Pulmonary artery endothelial cell (primary cell): ENCODE data around the gene PITPNM2. TPM values are rescaled to one million over a fixed set of nuclear protein-coding genes. Genes with fewer than 3 reads are reported as not detected.
"Not testable (repeated sequence)": the region's sequence is repeated elsewhere in the genome, so short reads cannot be mapped to it uniquely, and the experiment has no call there.

Experiments used
- DNase-seq: peaks from one replicate; pipeline ENCODE4 v3.0.0-alpha.2; 2011; ENCODE audit warnings: low read depth, low spot score
- total RNA-seq: library from RNA; depleted of rRNA; stranded (reverse); fragments of >200 nt; gene quantifications from 2 replicates; pipeline ENCODE4 v1.2.3, GENCODE V29; 2014

PITPNM2 gene
- total RNA-seq, 1 donor from 2014 or later, result 5.7 TPM

DNA sequence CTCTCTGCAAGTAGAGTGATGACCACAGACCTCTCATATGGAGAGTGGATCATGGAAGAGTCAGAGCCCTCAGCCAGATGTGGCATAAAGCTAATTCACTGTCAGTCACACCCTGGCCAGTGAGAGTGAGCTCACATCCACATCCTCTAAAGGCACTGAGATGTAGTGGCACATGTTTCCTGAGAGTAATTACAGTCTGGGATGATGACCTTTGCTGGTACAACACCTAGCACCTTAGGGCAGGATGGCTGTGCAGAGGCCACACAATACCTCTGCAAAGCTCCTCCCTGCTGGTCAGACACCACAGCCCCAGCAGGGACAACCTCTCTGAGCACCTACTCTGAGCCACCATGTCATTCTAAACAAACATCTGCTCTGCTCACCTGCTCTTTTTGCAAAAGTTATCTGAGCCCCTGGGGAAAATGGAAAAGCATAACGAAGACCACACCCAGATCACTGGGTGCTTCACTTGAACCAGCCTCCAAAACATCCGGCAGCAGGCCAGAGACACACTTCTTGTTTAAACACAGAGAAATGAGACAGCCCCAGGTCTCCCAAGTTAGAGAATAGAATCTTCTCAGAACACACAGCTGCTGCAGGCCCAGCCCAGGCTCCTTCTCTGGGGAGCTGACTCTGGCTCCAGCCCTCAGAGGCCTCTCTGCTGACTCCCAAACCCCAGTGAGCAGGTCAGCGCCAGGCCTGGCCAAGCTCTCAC, 30.3 kb downstream of the PITPNM2 start:
- DNase-seq, result no peak

DNA sequence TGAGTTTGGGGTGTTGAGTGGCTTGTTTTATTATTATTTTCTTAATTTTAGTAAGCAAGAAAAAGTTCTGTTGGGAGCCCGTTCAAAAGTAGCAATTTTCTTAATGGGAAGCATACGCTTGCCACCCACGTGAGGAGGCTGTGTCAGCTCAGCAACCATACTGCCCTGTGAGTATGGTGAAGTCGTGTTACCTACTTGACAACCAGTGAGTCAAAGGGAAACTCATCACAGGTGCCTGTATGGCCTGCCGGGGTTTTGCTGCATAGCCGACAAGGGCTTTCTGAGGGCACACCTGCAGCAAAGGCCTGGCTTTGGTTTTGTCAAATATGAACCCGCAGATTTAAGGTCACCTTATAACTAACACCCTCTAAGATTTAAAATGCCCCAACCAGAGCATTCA, 31.1 kb downstream of the PITPNM2 start:
- no peak for DNase-seq

DNA sequence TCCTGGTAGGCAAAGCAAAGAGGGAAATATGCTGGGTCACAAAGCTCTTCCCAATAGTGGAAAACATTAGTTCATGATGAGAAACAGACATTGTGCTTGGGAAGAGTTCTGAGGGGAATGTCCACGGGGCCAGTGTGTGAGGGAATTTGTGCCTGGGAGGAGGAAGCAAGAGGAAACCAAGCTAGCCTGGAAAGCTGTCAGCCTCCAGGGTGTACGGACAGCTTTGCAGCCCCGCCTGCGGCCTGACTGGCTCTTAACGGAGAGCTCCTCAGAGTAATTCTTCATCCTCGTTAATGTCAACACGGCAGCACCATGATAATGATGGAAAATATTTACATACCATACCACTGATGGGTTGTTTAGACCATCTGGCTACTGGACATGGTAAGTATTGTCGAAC, 32.4 kb downstream of the PITPNM2 start:
- DNase-seq, result no peak

DNA sequence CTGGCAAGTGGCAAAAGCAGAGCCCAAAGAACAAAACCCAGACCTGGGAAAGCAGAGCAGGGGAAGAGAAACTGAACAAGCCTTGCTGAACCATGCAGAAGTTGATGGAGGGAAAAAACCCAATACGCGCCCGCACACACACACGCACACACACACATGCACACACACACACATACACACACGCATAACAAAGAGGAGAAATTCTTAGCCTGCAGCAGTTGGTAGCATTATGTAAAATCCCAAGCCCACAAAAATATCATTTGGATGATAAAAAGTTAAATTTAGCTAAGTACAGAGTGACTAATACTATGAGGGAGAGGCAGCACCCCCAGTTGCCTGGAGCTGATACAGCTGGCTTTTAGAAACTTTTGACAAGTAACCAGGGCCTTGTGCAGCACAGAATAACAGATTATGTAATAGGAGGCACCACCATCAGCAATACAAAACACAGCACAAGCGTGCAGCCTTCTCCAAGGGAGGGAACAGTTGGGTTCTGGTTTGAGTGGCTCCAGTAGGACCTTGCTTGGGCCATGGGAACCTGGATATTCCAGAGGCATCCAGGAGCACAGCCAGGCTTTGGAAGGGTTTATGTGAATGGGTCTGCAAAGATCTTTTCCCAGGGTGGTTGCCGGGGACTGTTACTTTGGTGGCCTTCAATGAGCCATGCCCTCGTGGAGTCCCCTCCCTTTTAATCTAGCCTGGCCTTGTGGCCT, 35.3 kb downstream of the PITPNM2 start:
- no peak for DNase-seq

DNA sequence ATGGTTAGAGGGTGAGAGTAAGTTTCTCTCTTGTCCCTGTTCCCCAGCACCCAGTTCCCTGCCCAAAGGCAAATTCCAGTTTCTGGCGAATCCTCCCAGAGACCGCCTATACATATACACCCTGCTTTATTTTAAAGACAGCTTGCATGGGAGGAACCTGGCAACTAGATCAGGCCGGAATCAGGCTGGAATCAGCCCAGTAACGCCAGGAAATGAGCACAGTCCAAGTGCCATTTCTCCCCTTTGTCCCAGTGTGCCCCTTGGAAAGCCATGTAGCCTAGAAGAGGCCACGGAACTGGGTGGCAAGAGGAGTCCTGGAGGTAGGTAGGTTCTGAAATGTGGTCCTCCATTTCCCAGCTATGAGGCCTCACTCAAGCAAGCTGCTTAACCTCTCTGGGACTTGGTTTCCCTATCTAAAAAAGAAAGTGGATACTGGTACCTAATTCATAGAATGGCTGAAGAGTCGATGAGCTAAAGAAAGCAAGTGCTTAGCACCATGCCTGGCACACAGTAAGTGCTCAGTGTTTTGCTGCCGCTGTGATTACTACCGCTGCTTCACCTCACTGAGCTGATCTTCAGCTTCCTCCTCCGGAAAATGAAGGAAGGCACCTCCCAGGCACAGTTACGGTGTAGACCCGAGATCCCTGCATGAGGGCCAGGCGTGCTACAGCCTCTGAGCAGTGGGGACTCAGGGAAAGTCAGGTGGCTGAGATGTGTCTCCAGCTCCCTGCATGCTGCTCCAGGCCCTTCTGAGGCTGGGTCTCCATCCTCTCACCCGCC, 36.4 kb downstream of the PITPNM2 start:
- no peak for DNase-seq

DNA sequence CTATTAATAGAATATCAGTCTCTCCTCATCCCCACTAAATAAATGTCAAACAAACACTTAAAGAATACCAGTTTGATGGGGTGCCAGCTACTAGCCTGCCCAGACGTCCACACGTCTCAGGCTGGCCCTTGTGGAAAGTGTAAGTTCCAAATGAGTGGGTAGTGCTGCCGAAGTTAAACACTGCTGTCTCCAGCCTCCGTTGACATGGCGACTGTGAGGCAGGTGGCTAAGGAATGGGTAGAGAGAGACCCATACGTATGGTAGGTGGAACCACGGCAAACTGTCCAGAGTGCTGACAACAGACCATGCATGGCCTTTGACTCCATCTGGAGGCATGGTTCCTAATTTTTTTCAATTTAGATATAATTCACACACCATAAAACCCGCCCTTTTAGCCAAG, 37.9 kb downstream of the PITPNM2 start:
- DNase-seq, result no peak

DNA sequence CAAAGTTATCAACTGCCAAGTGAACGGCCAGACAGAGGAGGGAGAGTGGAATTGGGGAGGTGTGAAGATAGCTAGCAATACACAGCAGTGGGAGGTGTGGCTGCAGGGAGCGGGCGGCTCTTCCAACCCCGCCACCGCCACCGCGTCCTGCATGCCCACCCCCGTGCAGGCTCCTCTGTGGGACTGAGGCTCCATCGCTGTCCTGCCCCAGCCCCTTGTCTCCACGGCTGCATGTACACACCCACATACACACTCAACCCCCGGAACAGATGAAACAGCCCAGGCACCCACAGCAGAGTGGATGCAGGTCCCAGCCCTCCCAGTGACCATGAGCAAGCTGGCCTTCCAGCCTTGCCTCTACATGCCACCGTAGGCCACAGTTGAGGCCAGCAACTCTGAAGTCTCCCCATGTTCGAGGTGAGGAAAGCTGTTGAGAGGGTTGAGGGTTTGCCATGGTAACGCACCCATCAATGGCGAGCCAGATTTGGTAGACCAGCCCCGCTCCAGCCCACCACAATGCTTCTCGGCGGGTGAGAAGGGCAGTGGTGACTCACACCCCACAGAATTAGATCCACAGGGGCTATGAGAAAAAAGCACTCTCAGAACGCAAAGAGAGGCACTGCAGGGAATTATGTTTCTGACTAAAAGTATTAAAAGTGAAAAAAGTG, 39.3 kb downstream of the PITPNM2 start:
- no peak for DNase-seq

DNA sequence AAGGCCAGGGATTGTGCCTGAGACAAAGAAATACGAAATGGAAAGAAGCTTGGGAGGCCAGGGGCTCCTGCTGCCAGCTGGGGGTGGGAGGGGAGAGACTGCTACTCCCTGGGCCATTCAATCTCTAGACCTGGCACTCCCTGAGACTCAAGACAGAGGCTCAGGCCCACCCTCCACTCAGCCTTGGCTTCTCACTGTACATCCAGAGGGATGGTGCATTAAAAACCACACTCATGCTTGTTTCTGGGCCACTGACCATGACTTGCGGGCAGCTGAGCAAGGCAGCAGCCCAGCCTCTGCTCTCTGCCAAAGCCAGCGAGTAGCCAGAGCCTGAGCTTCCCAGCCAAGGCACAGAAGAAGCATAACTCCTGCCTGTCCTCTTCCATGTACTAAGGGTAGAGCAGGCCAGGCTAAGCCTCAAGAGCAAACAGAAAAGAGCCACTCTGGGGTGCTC, 41.5 kb downstream of the PITPNM2 start:
- DNase-seq, result no peak

DNA sequence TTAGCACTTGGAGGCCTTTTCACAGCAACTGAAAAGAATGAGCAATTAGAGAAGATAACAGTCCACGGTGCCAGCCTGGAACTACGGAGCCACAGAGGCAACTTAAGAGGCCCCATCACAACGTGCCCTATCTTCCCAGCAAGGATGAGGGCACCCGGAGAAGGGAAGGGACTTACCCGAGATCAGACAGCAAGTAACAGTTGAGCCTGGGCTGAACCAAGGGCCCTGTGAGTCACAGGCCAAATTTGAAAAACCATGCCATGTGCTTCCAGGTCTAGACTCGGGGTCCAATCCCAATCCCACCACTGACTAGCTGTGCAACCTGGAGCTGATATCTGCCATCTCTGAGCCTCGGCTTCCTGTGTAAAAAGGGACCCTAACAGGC, 42.2 kb downstream of the PITPNM2 start:
- DNase-seq, result no peak

DNA sequence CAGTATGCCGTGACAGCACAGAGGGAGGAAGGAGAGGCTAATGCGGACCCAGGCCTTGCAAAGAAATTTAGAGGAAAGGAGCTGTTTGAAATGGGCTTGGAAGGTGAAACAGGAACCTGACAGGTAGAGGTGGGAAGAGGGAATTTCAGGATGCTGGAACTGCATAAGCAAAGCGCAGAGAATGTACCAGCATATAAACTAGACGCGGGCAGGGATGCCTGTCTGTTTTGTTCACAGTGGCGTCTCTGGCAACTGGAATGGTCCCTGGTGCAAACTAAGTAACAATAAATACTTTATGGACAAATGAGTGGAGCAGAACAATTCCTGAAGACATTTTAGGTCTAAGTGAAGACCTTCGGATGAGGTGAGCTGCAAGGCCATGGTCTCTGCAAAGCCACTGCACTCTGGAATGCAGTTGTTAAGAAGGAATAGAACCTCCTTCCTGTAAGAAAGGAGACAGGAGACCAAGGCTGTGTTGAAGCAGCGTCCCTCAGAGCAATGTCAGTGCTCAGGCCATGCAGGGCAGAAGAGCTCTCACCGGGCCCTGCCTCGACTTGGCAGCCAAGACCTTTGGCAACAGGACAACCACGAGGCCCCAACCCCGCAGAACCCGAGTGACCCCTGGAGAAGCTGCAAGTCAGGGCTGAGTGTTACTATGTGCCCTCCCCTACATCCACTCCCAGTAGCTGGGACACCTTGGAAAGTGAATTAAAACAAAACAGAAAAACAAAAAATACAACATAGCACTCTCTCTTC, 42.8 kb downstream of the PITPNM2 start:
- no peak for DNase-seq

DNA sequence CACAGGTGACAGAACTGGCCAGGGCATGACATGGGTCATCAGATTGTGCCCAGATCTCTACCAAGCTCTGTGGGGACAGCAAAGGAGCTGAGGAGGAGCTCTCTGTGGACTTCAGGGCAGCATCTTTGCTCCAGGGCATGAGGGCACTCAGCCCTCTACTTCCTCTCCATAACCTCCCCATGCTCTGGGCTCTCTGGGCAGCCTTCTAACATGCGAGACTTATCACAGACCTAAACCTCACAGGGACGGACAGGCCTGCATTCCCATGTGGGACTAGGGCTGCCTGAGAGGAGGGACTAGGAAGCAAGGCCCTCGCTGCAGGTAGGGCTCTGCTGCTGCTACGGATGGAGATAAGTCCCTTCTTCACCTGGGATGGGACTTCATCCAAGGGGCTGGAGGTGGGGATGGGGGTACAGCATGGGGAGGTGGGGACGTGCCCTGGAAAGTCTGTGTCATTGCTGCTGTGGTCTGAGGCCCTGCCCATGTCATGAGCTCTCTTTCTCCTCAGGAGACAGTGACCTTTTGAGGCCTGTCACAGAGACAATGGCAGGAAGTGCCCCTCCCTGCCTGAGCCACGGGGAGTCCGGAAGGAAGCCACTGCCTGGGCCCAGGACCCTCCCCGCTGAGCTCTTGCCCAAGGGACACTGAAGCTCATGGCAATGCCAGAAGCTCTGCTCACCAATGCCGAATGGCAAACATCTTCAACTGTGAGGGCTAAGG, 44.1 kb downstream of the PITPNM2 start:
- DNase-seq, result no peak

DNA sequence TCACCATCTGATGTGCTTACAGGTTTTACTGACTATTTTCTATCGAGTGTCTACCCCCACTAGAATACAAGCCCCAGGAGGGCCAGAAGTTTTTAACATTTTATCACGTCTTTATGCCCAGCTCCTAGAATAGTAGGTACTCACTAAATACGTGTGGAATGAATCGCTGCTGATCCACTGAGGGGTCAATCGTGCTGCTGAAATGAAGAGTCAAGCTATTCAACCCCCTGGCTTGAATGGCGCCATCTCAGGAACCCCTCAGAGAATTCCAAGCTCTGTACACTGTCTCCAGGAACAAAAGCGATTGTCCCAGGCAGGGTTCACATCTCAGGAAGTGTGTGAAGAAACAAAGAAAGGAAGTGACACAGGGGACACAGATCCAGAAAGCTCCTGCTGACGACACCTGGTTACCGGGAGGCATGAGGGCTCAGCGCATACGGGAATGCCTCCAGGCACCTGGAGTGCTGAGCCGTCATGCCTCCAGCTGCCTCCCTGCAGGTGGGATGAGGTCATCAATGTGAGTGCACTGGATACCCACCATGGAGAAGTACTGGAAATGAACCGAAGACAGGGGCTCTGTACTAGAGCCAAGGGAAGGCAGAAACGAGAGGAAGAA, 45.6 kb downstream of the PITPNM2 start:
- DNase-seq, result peak; percentile 57

DNA sequence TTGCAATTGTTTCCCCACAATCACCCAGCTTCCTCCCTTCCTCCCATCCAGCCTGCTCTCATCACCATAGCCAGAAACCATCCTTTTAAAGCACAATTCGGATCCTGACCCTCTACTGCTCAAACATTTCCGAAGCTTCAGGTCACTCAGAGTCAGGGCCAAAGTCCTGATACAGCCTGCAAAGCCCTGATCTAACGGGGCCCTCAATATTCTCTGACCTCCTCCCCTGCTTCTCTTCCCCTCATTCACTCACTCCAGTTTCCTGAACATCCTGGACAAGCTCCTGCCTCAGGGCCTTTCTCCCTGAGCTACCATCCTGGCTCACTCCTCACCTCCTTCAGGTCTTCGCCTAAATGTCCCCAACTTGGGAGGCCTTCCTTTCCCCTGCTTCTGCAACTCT, 46.1 kb downstream of the PITPNM2 start:
- DNase-seq, result no peak

DNA sequence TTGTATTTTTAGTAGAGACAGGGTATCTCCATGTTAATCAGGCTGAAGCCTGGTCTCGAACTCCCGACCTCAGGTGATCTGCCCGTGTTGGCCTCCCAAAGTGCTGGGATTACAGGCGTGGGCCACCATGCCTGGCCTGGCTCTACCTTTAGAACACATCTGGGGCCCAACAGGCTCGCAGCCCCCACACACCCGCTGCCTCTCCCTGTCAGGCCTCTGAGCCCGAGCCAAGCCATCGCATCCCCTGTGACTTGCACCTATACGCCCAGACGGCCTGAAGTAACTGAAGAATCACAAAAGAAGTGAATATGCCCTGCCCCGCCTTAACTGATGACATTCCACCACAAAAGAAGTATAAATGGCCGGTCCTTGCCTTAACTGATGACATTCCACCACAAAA, 46.8 kb downstream of the PITPNM2 start:
- not testable (repeated sequence) for DNase-seq

DNA sequence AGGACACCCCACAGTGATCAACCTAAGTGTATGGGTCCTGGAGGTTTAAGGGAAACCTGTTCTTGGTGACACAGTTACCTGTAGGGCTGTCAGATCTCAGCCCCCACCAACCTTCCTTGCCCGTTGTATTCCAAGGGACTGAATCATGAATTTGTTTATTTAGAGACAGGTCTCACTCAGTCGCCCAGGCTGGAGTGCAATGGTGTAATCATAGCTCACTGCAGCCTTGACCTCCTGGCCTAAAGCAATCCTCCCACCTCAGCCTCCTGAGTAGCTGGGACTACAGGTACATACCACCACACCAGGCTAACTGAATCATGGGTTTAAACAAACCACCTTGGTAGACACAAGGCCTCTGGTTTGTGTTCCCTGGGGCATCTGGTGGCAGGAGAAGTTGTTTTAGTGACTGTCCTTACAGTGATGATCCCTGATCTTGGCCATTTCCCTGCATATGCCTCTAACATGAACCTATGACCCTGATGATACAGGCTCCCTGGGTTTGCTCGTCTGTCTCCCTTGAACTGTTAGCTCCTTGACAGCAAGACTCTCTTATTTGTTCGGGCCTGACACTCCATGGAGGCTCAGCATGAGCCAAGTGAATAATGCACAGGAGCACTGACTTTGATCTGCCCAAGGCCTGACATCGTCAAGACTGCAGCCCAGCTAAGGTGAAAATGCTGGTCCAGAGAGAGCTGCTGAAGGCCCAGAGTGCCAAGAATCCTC, 47.9 kb downstream of the PITPNM2 start:
- no peak for DNase-seq

DNA sequence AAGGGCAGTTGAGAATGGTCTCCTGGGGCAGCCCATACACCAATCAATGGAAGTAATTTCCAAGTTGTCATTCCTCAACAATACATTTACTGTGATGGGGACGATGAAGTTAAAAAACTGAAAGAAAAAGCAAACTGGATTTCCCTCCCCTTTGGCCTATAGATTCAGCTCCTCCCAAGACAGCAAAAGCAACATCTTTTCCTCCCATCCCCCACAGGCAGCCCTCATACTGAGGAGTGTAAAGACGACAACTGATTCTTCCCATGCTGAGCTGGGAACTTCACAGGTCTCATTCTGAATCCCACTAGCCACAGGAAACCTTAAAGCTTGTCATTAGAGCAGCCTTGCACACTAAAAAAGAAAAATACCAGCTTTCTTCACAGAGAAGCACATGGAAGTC, 48.5 kb downstream of the PITPNM2 start:
- no peak for DNase-seq

DNA sequence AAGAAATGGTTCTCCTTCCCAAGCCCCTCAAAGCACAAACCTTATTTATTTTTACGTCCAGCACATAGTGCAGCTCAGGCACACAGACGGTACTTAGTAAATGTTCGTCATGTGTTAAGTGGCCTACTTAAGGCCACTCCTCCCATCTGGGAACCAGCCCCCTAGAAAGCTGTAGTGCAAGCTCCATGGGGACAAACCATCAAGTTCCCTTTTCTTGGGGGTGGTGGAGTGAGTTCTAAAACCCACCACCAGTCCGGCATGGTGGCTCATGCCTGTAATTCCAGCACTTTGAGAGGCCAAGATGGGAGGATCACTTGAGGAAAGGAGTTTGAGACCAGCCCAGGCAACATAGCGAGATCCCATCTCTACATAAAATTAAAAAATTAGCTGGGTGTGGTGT, 49.4 kb downstream of the PITPNM2 start:
- DNase-seq, result no peak
